Right lung (tissue), 5 donors: ENCODE data around the gene ITGB5. TPM values are rescaled to one million over a fixed set of nuclear protein-coding genes. Genes with fewer than 3 reads are reported as not detected.
"Not testable (repeated sequence)": the region's sequence is repeated elsewhere in the genome, so short reads cannot be mapped to it uniquely, and the experiment has no call there.

Experiments used
- DNase-seq, 2 donors: peaks; one replicate each; pipeline ENCODE4 v3.0.0-alpha.2; 2013
- polyA plus RNA-seq, 5 donors: library from polyadenylated mRNA; unstranded; fragments of 120-200 nt; gene quantifications; one replicate each; pipeline versions ENCODE4 v1.2.1 to v1.2.3, GENCODE V29; 2013; ENCODE audit warnings: inconsistent platforms in 1 of 5, low replicate concordance in 1 of 5; ENCODE audit not compliant: insufficient read length in 5 of 5, insufficient read depth in 1 of 5

The ITGB5 gene
- polyA plus RNA-seq, 5 donors, result 45.8 to 65.5 (median 58.0) TPM

- not testable (repeated sequence) for DNase-seq
Measured at GRCh38 chr3:124757926-124758325, 129.2 kb downstream of the ITGB5 start.

- DNase-seq, result no peak
Measured at GRCh38 chr3:124752051-124752450, 135.1 kb downstream of the ITGB5 start.

- DNase-seq, result no peak
Measured at GRCh38 chr3:124751501-124751900, 135.7 kb downstream of the ITGB5 start.

- not testable (repeated sequence) for DNase-seq
Measured at GRCh38 chr3:124749877-124750276, 137.3 kb downstream of the ITGB5 start.

GRCh38 chr3:124748560-124749198 is 138.5 kb downstream of the ITGB5 start:
- DNase-seq, result no peak

- no peak for DNase-seq
Measured at GRCh38 chr3:124747111-124747981, 139.8 kb downstream of the ITGB5 start.

- DNase-seq, result no peak
Measured at GRCh38 chr3:124745756-124746155, 141.4 kb downstream of the ITGB5 start.

- DNase-seq, result no peak
Measured at GRCh38 chr3:124741027-124741426, 146.1 kb downstream of the ITGB5 start.

GRCh38 chr3:124731760-124732159 is 155.4 kb downstream of the ITGB5 start:
- no peak for DNase-seq

- no peak for DNase-seq
Measured at GRCh38 chr3:124730941-124731297, 156.2 kb downstream of the ITGB5 start.

GRCh38 chr3:124730129-124730940 is 156.8 kb downstream of the ITGB5 start, which contains the start of gene UMPS:
UMPS (plus strand) TSS chr3:124730452; CDS start chr3:124730472, 20 bp downstream.
- DNase-seq, result peak; percentile 77 to 83

- no peak for DNase-seq
Measured at GRCh38 chr3:124722589-124722988, 164.6 kb downstream of the ITGB5 start.

- no peak for DNase-seq
Measured at GRCh38 chr3:124714223-124714853, 172.8 kb downstream of the ITGB5 start.

Other genes starting within 250 kb of the ITGB5 start
- gene UMPS, start 156.9 kb downstream of the ITGB5 start, polyA plus RNA-seq, result 10 to 100 TPM; 36.2 to 43.2 (median 40.4) TPM
- under 1 TPM in 2 of 5 donors, not detected in 3; 0.09 to 0.44 TPM for gene MUC13, start 47.4 kb upstream of the ITGB5 start, polyA plus RNA-seq
- gene HEG1, start 168.6 kb upstream of the ITGB5 start, polyA plus RNA-seq, result 10 to 100 TPM; 37.9 to 56.3 (median 48.4) TPM